HEK293 (cell line): Measurements from ENCODE around the gene AURKB.

Source experiments
- BCL11A ChIP-seq: fragments of 450-650 bp; formaldehyde crosslinking; IDR thresholded peaks from 2 replicates; pipeline ENCODE4 v1.5.1; 2016; ENCODE audit warnings: low read depth, missing biosample characterization, missing genetic modification characterization
- CTCF ChIP-seq: fragments of 450-650 bp; formaldehyde crosslinking; IDR thresholded peaks from 2 replicates; pipeline ENCODE4 v1.5.1; 2016; ENCODE audit warnings: missing biosample characterization, missing genetic modification characterization
- HIC1 ChIP-seq: fragments of 450-650 bp; formaldehyde crosslinking; IDR thresholded peaks from 2 replicates; pipeline ENCODE4 v1.5.1; 2016; ENCODE audit warnings: missing biosample characterization, missing genetic modification characterization
- INSM2 ChIP-seq: fragments of 450-650 bp; formaldehyde crosslinking; IDR thresholded peaks from 2 replicates; pipeline ENCODE4 v1.5.1; 2016; ENCODE audit warnings: missing biosample characterization, missing genetic modification characterization
- KLF9 ChIP-seq: fragments of 450-650 bp; formaldehyde crosslinking; IDR thresholded peaks from 2 replicates; pipeline ENCODE4 v1.5.1; 2016; ENCODE audit warnings: missing biosample characterization, missing genetic modification characterization, low read depth
- PRDM1 ChIP-seq: fragments of 450-650 bp; formaldehyde crosslinking; IDR thresholded peaks from 2 replicates; pipeline ENCODE4; 2016; ENCODE audit warnings: missing biosample characterization, missing genetic modification characterization
- ZBTB20 ChIP-seq: fragments of 450-650 bp; formaldehyde crosslinking; IDR thresholded peaks from 2 replicates; pipeline ENCODE4 v1.5.1; 2016; ENCODE audit warnings: missing biosample characterization, missing genetic modification characterization
- ZBTB7A ChIP-seq: fragments of 450-650 bp; formaldehyde crosslinking; IDR thresholded peaks from 2 replicates; pipeline ENCODE4 v1.5.1; 2016; ENCODE audit warnings: low read depth, missing biosample characterization, missing genetic modification characterization
- ZNF140 ChIP-seq: fragments of 450-650 bp; formaldehyde crosslinking; IDR thresholded peaks from 2 replicates; pipeline ENCODE4 v1.5.1; 2016; ENCODE audit warnings: missing biosample characterization, missing genetic modification characterization
- ZNF148 ChIP-seq: fragments of 450-650 bp; formaldehyde crosslinking; IDR thresholded peaks from 2 replicates; pipeline ENCODE4 v1.5.0; 2017; ENCODE audit warnings: missing biosample characterization, missing genetic modification characterization, borderline replicate concordance
- ZNF16 ChIP-seq: fragments of 450-650 bp; formaldehyde crosslinking; IDR thresholded peaks from 2 replicates; pipeline ENCODE4 v1.5.1; 2016; ENCODE audit warnings: low read depth, missing biosample characterization, missing genetic modification characterization
- ZNF184 ChIP-seq: fragments of 450-650 bp; IDR thresholded peaks from 2 replicates; pipeline ENCODE4 v1.5.1; 2018; ENCODE audit warnings: missing biosample characterization, mild to moderate bottlenecking, missing genetic modification characterization
- ZNF202 ChIP-seq: fragments of 450-650 bp; formaldehyde crosslinking; IDR thresholded peaks from 2 replicates; pipeline ENCODE4 v1.5.1; 2016; ENCODE audit warnings: missing biosample characterization, missing genetic modification characterization, borderline replicate concordance
- ZNF266 ChIP-seq: fragments of 450-650 bp; formaldehyde crosslinking; IDR thresholded peaks from 2 replicates; pipeline ENCODE4 v1.5.1; 2016; ENCODE audit warnings: missing biosample characterization, missing genetic modification characterization, low read depth
- ZNF274 ChIP-seq, 2 experiments: fragments of 200-500 bp in 1 of 2; fragments of 450-650 bp in 1 of 2; sonication (Bioruptor generic) in 1 of 2; formaldehyde crosslinking in 1 of 2; IDR thresholded peaks; 2 replicates each; pipeline versions ENCODE4 v1.5.1 to v1.6.1; 2014 to 2016; ENCODE audit warnings: borderline replicate concordance in 1 of 2, inconsistent platforms in 1 of 2, low read length in 1 of 2, missing biosample characterization in 1 of 2, missing genetic modification characterization in 1 of 2
- ZNF341 ChIP-seq: fragments of 450-650 bp; formaldehyde crosslinking; IDR thresholded peaks from 2 replicates; pipeline ENCODE4; 2016; ENCODE audit warnings: low read depth, missing biosample characterization, missing genetic modification characterization
- ZNF398 ChIP-seq: fragments of 450-650 bp; formaldehyde crosslinking; IDR thresholded peaks from 2 replicates; pipeline ENCODE4 v1.5.1; 2017; ENCODE audit warnings: missing biosample characterization, missing genetic modification characterization
- ZNF488 ChIP-seq: fragments of 450-650 bp; formaldehyde crosslinking; IDR thresholded peaks from 2 replicates; pipeline ENCODE4 v1.5.1; 2016; ENCODE audit warnings: missing biosample characterization, missing genetic modification characterization
- ZNF555 ChIP-seq: fragments of 450-650 bp; formaldehyde crosslinking; conservative IDR thresholded peaks from 2 replicates; pipeline ENCODE4 v1.5.1; 2017; ENCODE audit warnings: missing biosample characterization, mild to moderate bottlenecking, missing genetic modification characterization, inconsistent platforms
- ZNF629 ChIP-seq: fragments of 450-650 bp; formaldehyde crosslinking; IDR thresholded peaks from 2 replicates; pipeline ENCODE4 v1.5.1; 2017; ENCODE audit warnings: missing biosample characterization, missing genetic modification characterization
- ZNF704 ChIP-seq: fragments of 450-650 bp; formaldehyde crosslinking; IDR thresholded peaks from 2 replicates; pipeline ENCODE4 v1.5.1; 2016; ENCODE audit warnings: missing biosample characterization, missing genetic modification characterization
- ZNF76 ChIP-seq: fragments of 450-650 bp; formaldehyde crosslinking; IDR thresholded peaks from 2 replicates; pipeline ENCODE4; 2016; ENCODE audit warnings: low read depth, missing biosample characterization, missing genetic modification characterization, borderline replicate concordance
- ZSCAN16 ChIP-seq: fragments of 450-650 bp; formaldehyde crosslinking; IDR thresholded peaks from 2 replicates; pipeline ENCODE4 v1.5.1; 2016; ENCODE audit warnings: missing biosample characterization, missing genetic modification characterization
- ZSCAN18 ChIP-seq: fragments of 450-650 bp; formaldehyde crosslinking; IDR thresholded peaks from 2 replicates; pipeline ENCODE4 v1.5.1; 2016; ENCODE audit warnings: missing biosample characterization, missing genetic modification characterization

The AURKB gene

GRCh38 chr17:8222630-8223355 lies 12.4 kb upstream of the AURKB start (continued):
- TF ChIP-seq KLF9 = peak; percentile 50
- no peak for TF ChIP-seq ZNF76 (tag by site-specific recombination)
- peak; percentile 72; the same call in 1 of the 2 replicates for TF ChIP-seq ZNF184 (tag by site-specific recombination)
- no peak for TF ChIP-seq ZNF140
- TF ChIP-seq ZNF202 (tag by site-specific recombination) = no peak
- peak; percentile 66; the same call in 1 of the 2 replicates for TF ChIP-seq INSM2
- peak; percentile 70; the same call in 1 of the 2 replicates for TF ChIP-seq ZNF148 (tag by site-specific recombination)
- TF ChIP-seq ZNF398 = no peak
- TF ChIP-seq ZBTB20 (tag by site-specific recombination) = no peak; the same call in none of the 2 replicates
- no peak for TF ChIP-seq ZNF16 (tag by site-specific recombination)
- no peak for TF ChIP-seq PRDM1 (tag by site-specific recombination)
- no peak for TF ChIP-seq ZNF488 (tag by site-specific recombination)
- TF ChIP-seq CTCF (tag by site-specific recombination) = no peak
- no peak; the same call in 1 of the 2 replicates for TF ChIP-seq ZNF266 (tag by site-specific recombination)
- TF ChIP-seq HIC1 (tag by site-specific recombination) = peak; percentile 88
- TF ChIP-seq ZNF704 (tag by site-specific recombination) = no peak
- TF ChIP-seq BCL11A (tag by site-specific recombination) = peak; percentile 98
- TF ChIP-seq ZBTB7A (tag by site-specific recombination) = peak; percentile 66; the same call in 1 of the 2 replicates
- TF ChIP-seq ZNF555 (tag by site-specific recombination) = no peak
- no peak for TF ChIP-seq ZSCAN16
- TF ChIP-seq ZSCAN18 (tag by site-specific recombination) = peak; percentile 84
- TF ChIP-seq ZNF629 (tag by site-specific recombination) = peak; percentile 89
- peak; percentile 40 for TF ChIP-seq ZNF341 (tag by site-specific recombination)
- TF ChIP-seq ZNF274 (IDR thresholded peaks at IDR 0.05; ENCODE audit: low read length) = no peak
- TF ChIP-seq ZNF274 (tag by site-specific recombination; IDR thresholded peaks at IDR 0.05; ENCODE audit: borderline replicate concordance) = no peak
